ENCODE measurements around the gene HOXD3. TPM values are rescaled to one million over a fixed set of nuclear protein-coding genes. Genes with fewer than 3 reads are reported as not detected.

Gene HOXD3
- total and polyA plus RNA-seq, 9 of the 15 experiments (the other 6 are each of a cell fraction or from before 2014, with no cell fraction given), result not detected

DNA sequence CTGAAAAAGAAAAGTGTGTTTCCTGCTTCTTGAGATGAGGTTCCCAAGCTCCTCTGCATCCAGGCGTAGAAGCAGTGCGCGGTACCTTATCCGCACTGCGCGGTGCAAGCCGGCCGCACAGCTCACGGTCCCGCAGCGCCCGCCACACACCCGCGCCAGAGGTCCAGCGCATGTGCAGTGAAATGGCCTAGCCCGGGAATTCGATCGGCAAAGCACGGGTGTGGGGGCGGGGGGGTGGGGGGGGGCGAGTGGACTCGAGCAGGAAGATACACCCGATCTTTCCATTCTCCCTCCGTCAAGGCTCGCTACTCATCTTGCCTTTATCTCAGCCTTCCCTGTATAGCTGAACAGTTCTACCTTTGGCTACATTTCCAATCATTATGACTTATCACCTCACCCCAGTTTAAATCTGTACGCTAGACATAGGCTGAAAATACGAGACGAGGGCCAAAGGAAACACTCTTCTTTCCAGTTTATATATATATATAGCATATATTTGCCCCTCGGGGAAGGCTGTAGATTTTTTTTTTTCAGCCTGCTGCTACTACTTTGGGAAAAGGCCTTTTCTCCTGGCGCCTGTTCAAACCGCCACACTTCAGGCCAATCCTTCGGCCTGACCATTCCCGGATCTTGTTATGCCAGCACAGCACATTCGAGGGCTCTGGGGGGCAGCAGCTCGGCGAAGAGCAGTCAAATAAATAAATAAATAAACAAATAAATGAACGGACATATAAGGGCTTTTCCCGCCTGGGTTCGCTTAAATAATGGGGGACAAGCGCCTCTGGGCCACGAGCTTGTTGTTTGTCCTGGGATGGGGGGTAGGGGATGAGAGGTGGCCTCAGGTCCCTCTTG lies 17.2 kb upstream of the HOXD3 start (continued):
- no peak for TF ChIP-seq GABPB2 (CRISPR knock-in tag; conservative IDR thresholded peaks at IDR 0.05)

DNA sequence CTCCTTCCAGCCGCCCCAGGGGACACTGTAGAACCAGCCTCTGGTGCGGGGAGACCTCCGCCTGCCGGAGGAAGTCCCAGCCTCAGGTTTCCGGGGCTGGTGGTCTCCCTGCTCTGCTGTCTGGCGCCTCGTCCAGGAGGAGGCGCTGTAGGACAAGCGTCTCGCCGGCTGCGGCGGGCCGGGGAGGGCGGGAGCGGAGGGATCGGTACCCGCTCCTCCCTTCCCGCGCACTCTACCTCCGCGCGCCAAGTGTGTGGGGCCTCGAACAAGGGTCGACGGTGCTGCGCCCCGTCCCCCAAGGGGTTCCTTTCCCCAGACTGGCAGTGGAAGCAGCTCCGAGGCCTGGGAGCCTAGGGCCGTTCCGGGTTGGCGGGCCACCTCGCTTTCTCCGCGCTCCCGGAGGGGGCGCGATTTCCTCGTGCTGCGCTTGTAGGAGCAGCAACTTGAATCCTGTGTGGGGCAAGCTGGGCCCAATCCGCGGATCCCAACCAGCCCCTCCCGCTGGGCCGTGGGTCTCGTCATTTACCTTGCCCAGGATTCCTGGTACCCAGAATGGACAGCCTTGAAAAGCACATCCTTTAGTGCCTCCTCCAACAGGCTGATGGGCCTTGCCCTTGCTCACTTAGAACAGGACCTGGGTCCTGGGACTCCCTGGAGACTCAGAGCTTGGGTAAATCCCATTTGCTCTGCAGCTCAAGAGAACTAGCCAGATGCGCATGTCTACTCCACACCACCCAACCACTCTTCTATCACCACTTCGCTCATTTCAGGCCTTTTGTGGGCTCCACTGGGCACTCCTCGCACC lies 16.4 kb upstream of the HOXD3 start:
- peak; percentile 79 for FAIRE-seq
- TF ChIP-seq BCOR (IDR thresholded peaks at IDR 0.05) (peak; percentile 59), PHF8 (IDR thresholded peaks at IDR 0.05; ENCODE audit: borderline replicate concordance, low read length) (peak; percentile 8; the same call in 1 of the 2 replicates), ZNF717 (CRISPR knock-in tag; IDR thresholded peaks at IDR 0.05) (no peak), ZNF695 (CRISPR knock-in tag; IDR thresholded peaks at IDR 0.05) (no peak), PHF20 (IDR thresholded peaks at IDR 0.05; ENCODE audit: partially characterized antibody) (peak; percentile 27), ELF1 (tag; IDR thresholded peaks at IDR 0.05) (peak; percentile 78)
- TF ChIP-seq, protein P1, sequence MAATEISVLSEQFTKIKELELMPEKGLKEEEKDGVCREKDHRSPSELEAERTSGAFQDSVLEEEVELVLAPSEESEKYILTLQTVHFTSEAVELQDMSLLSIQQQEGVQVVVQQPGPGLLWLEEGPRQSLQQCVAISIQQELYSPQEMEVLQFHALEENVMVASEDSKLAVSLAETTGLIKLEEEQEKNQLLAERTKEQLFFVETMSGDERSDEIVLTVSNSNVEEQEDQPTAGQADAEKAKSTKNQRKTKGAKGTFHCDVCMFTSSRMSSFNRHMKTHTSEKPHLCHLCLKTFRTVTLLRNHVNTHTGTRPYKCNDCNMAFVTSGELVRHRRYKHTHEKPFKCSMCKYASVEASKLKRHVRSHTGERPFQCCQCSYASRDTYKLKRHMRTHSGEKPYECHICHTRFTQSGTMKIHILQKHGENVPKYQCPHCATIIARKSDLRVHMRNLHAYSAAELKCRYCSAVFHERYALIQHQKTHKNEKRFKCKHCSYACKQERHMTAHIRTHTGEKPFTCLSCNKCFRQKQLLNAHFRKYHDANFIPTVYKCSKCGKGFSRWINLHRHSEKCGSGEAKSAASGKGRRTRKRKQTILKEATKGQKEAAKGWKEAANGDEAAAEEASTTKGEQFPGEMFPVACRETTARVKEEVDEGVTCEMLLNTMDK (IDR thresholded peaks at IDR 0.05; ENCODE audit: borderline replicate concordance, insufficient read depth, low read depth, low read length, poor library complexity, severe bottlenecking), result peak; percentile 58
- TF ChIP-seq, protein P2, sequence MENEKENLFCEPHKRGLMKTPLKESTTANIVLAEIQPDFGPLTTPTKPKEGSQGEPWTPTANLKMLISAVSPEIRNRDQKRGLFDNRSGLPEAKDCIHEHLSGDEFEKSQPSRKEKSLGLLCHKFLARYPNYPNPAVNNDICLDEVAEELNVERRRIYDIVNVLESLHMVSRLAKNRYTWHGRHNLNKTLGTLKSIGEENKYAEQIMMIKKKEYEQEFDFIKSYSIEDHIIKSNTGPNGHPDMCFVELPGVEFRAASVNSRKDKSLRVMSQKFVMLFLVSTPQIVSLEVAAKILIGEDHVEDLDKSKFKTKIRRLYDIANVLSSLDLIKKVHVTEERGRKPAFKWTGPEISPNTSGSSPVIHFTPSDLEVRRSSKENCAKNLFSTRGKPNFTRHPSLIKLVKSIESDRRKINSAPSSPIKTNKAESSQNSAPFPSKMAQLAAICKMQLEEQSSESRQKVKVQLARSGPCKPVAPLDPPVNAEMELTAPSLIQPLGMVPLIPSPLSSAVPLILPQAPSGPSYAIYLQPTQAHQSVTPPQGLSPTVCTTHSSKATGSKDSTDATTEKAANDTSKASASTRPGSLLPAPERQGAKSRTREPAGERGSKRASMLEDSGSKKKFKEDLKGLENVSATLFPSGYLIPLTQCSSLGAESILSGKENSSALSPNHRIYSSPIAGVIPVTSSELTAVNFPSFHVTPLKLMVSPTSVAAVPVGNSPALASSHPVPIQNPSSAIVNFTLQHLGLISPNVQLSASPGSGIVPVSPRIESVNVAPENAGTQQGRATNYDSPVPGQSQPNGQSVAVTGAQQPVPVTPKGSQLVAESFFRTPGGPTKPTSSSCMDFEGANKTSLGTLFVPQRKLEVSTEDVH (IDR thresholded peaks at IDR 0.05; ENCODE audit: low read depth, partially characterized antibody), result peak; percentile 44
- TF ChIP-seq, protein P3, sequence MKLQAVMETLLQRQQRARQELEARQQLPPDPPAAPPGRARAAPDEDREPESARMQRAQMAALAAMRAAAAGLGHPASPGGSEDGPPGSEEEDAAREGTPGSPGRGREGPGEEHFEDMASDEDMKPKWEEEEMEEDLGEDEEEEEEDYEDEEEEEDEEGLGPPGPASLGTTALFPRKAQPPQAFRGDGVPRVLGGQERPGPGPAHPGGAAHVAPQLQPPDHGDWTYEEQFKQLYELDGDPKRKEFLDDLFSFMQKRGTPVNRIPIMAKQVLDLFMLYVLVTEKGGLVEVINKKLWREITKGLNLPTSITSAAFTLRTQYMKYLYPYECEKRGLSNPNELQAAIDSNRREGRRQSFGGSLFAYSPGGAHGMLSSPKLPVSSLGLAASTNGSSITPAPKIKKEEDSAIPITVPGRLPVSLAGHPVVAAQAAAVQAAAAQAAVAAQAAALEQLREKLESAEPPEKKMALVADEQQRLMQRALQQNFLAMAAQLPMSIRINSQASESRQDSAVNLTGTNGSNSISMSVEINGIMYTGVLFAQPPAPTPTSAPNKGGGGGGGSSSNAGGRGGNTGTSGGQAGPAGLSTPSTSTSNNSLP (IDR thresholded peaks at IDR 0.05; ENCODE audit: borderline replicate concordance, low read depth, low read length), result no peak

More for the DNA sequence above, 16.4 kb upstream of the HOXD3 start:
- Histone ChIP-seq H3K27ac (ENCODE audit: extremely low read depth, low read depth, low read length) (no peak overlapping the region), H4K20me1 (replicated peaks; ENCODE audit: control insufficient read depth, insufficient read depth, low read length) (no peaks in the 10 kb centered on the region; the same call in 1 of the 2 replicates), H3K4me3 (peak overlapping the region; percentile 51), H3K79me2 (ENCODE audit: control insufficient read depth, insufficient read depth, low read length) (no peaks in the 10 kb centered on the region), H3K9me3 (replicated peaks; ENCODE audit: control insufficient read depth, insufficient read depth, low read depth, low read length) (no peaks in the 10 kb centered on the region; the same call in 1 of the 2 replicates), H3K36me3 (ENCODE audit: control insufficient read depth, insufficient read depth, low read length) (no peaks in the 10 kb centered on the region), H3K9me1 (ENCODE audit: control insufficient read depth, insufficient read depth, low read length) (no peaks in the 10 kb centered on the region), H3K4me2 (ENCODE audit: insufficient read depth, low read length) (peak overlapping the region; percentile 73), H3K4me1 (replicated peaks in 1 of 2; ENCODE audit: control insufficient read depth in 2 of 2, insufficient read depth in 2 of 2, low read length in 2 of 2) (peaks cover 0 to 15% of the 10 kb centered on the region in 2 experiments; a peak in 2 of 5 replicates), H3K9ac (ENCODE audit: insufficient read depth in 1 of 2, low read depth in 2 of 2, low read length in 2 of 2) (peak overlapping the region; percentile 13 to 88; a peak in 3 of 4 replicates), H3K27me3 (ENCODE audit: control insufficient read depth in 2 of 2, insufficient read depth in 2 of 2, low read length in 2 of 2) (peaks cover 22 to 40% of the 10 kb centered on the region in 2 experiments; a peak in 4 of 5 replicates), H2AFZ (ENCODE audit: low read depth, low read length) (peak overlapping the region; percentile 92)
- BruUV-seq (replicated peaks), result no TSS peak
- ATAC-seq (peak; percentile 98), DNase-seq (ENCODE audit: extremely low read depth in 1 of 4, low spot score in 3 of 4) (peak; percentile 86 to 95 (median 94))
- WGBS (ENCODE audit: insufficient coverage, low coverage, missing lambda C conversion rate), result 5% methylated on average over 46 of the region's 48 CpGs
- intact Hi-C loops (cut with micrococcal nuclease) (loop anchor here (1.0 to 10.0 kb wide), 6 partner anchors 234 to 1614 kb away; no protein-coding TSS in a partner anchor), in situ Hi-C loops (cut with MboI) (loop anchor here (5.0 to 25.0 kb wide), 3 partner anchors 317 to 1622 kb away; no protein-coding TSS in a partner anchor)
- ChIA-PET POLR2A (interaction anchor here (0.6 to 1.9 kb wide), 4 partner anchors 8 to 314 kb away, joined by 3 to 7 read pairs (median 4); no protein-coding TSS in a partner anchor), CTCF (ENCODE audit: low intra/inter-chr PET ratio) (interaction anchor here (0.5 to 2.6 kb wide), 11 partner anchors 14 to 1618 kb away, joined by 3 to 40 read pairs (median 6); no protein-coding TSS in a partner anchor)

Measured in K562 (cell line).